ENCODE measurements around the gene CMTM4.
A peak's percentile ranks its signal among the peaks of the same experiment; 100 is the strongest.

Gene CMTM4

DNA sequence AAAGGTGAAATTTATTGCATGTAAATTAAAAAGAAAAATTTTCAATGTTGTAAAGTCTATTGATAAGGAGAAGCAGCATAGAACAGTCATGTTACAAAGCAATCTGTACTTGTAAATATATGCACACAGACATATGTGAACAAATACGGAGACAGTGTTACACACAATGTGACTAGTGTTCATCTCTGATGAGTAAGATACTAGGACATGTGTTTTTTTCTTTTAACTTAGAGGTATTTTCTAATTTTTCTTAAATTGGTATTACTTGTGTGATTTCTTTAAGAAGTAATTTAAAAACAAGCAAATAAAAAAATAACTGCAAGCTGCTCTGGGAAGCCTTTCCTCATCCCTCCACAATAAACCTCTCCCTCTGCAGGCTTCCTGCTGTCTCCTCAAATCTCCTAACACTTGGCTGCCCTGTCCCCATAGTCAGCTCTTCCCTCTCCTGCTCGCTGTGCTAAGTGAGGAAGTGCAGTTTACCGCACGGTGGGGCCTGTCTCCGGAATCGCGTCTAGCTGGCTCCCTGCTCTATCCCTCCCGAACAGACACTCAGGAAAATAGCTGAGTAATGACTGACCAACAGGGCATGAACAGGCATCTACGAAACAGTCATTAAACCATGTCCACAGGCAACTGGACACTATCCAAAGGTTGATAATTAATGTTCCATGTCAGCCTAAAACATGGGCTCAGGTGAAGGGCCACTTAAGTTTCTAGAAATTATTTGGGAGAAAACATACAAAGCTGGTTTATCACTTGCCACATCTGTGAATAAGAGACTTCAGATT is 35.9 kb downstream of the CMTM4 start:
- Histone ChIP-seq H3K27ac (ENCODE audit: low read depth in 2 of 2, low read length in 2 of 2) (peak overlapping the region in 1 of 2 donors; percentile 25), H3K4me3 (ENCODE audit: low read length in 2 of 2) (no peak overlapping the region), H3K9ac (ENCODE audit: low read depth in 1 of 2, low read length in 2 of 2) (no peak overlapping the region), H3K9me3 (ENCODE audit: control insufficient read depth in 2 of 2, low read length in 2 of 2) (no peaks in the 10 kb centered on the region), H3K4me1 (ENCODE audit: control insufficient read depth in 2 of 2, insufficient read depth in 2 of 2, low read length in 2 of 2) (peaks cover 0 to 9% of the 10 kb centered on the region in 2 donors), H3K36me3 (ENCODE audit: control insufficient read depth in 2 of 2, insufficient read depth in 2 of 2, low read length in 2 of 2) (no peaks in the 10 kb centered on the region), H3K27me3 (ENCODE audit: control insufficient read depth in 2 of 2, insufficient read depth in 2 of 2, low read length in 2 of 2) (no peaks in the 10 kb centered on the region)

- no peak overlapping the region for H3K27ac ChIP-seq (ENCODE audit: low read depth in 2 of 2, low read length in 2 of 2)
- H3K4me3 ChIP-seq (ENCODE audit: low read length in 2 of 2), result no peak overlapping the region
- H3K27me3 ChIP-seq (ENCODE audit: control insufficient read depth in 2 of 2, insufficient read depth in 2 of 2, low read length in 2 of 2), result no peaks in the 10 kb centered on the region
- H3K9ac ChIP-seq (ENCODE audit: low read depth in 1 of 2, low read length in 2 of 2), result no peak overlapping the region
- no peaks in the 10 kb centered on the region for H3K9me3 ChIP-seq (ENCODE audit: control insufficient read depth in 2 of 2, low read length in 2 of 2)
- H3K36me3 ChIP-seq (ENCODE audit: control insufficient read depth in 2 of 2, insufficient read depth in 2 of 2, low read length in 2 of 2), result no peaks in the 10 kb centered on the region
- H3K4me1 ChIP-seq (ENCODE audit: control insufficient read depth in 2 of 2, insufficient read depth in 2 of 2, low read length in 2 of 2), result peaks cover 0 to 9% of the 10 kb centered on the region in 2 donors
These were observed 37.7 kb downstream of the CMTM4 start for GRCh38 chr16:66658860-66659190.

DNA sequence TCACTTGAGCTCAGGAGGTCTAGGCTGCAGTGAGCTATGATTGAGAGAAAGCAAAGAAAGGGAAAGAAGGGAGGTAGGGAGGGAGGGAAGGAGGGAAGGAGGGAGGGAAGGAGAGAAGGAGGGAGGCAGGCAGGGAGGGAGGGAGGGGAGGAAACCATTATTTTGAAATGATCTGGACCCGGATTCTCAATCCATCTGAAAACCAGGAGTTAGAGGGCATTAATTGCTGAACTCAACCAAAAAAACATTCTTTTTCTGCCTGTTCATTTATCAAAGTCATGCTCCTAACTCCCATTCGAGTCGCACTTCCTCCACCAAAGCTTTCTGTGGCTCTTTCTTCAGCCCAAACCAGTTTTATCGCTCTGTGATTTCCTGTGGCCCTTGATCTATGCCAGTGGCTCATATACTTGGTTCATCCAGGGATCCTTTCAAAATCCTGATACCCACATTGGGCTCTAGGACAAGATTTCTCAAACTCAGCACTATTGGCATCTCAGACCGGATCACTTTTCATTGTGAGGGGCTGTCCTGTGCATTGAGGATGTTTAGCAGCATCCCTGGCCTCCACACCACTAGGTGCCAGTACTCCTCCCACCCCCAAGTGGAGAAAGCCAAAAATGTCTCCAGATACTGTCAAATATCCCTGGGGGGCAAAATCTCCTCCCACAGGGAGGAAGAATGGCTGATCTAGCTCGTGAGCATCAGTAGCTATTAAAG is 38.2 kb downstream of the CMTM4 start:
- H3K9me3 ChIP-seq (ENCODE audit: control insufficient read depth in 2 of 2, low read length in 2 of 2), result no peaks in the 10 kb centered on the region
- no peaks in the 10 kb centered on the region for H3K27me3 ChIP-seq (ENCODE audit: control insufficient read depth in 2 of 2, insufficient read depth in 2 of 2, low read length in 2 of 2)
- H3K4me1 ChIP-seq (ENCODE audit: control insufficient read depth in 2 of 2, insufficient read depth in 2 of 2, low read length in 2 of 2), result peaks cover 0 to 9% of the 10 kb centered on the region in 2 donors

GRCh38 chr16:66656547-66656946 is 40.0 kb downstream of the CMTM4 start:
- Histone ChIP-seq H3K4me1 (ENCODE audit: control insufficient read depth in 2 of 2, insufficient read depth in 2 of 2, low read length in 2 of 2) (peaks cover 0 to 7% of the 10 kb centered on the region in 2 donors), H3K9ac (ENCODE audit: low read depth in 1 of 2, low read length in 2 of 2) (no peak overlapping the region), H3K27me3 (ENCODE audit: control insufficient read depth in 2 of 2, insufficient read depth in 2 of 2, low read length in 2 of 2) (no peaks in the 10 kb centered on the region), H3K9me3 (ENCODE audit: control insufficient read depth in 2 of 2, low read length in 2 of 2) (no peaks in the 10 kb centered on the region), H3K27ac (ENCODE audit: low read depth in 2 of 2, low read length in 2 of 2) (no peak overlapping the region), H3K36me3 (ENCODE audit: control insufficient read depth in 2 of 2, insufficient read depth in 2 of 2, low read length in 2 of 2) (no peaks in the 10 kb centered on the region), H3K4me3 (ENCODE audit: low read length in 2 of 2) (no peak overlapping the region)

More for the DNA sequence above, 38.2 kb downstream of the CMTM4 start:
- Histone ChIP-seq H3K27ac (ENCODE audit: low read depth in 2 of 2, low read length in 2 of 2) (no peak overlapping the region), H3K4me3 (ENCODE audit: low read length in 2 of 2) (no peak overlapping the region), H3K36me3 (ENCODE audit: control insufficient read depth in 2 of 2, insufficient read depth in 2 of 2, low read length in 2 of 2) (no peaks in the 10 kb centered on the region), H3K9ac (ENCODE audit: low read depth in 1 of 2, low read length in 2 of 2) (no peak overlapping the region)

DNA sequence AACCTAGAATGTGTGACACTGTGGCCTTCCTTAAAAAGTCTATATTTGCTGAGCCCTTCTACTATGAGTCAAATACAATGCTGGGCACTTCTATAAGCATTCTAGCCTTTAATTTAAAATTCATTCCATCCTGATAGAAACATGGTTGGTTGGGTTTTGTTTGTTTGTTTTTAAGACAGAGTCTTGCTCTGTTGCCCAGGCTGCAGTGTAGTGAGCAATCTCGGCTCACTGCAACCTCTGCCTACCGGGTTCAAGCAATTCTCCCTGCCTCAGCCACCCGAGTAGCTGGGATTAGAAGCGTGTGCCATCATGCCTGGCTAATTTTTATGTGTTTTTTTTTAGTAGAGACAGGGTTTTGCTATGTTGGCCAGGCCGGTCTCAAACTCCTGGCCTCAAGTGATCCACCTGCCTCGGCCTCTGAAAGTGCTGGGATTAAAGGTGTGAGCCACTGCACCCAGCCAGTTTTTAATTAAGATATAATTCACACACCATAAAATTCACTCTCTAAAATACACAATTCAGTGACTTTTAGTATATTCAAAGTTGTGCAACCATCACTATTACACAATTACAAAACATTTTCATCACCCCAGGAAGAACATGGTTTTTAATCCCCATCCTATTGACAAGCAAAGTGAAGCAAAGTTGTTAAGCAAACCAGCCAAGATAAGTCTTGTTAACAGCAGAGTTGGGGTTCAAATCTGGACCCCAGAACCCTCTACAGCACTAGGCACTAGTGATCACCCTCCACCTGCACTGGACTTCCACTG is 42.8 kb downstream of the CMTM4 start:
- peaks cover 13 to 18% of the 10 kb centered on the region in 2 donors for H3K4me1 ChIP-seq (ENCODE audit: control insufficient read depth in 2 of 2, insufficient read depth in 2 of 2, low read length in 2 of 2)
- no peaks in the 10 kb centered on the region for H3K9me3 ChIP-seq (ENCODE audit: control insufficient read depth in 2 of 2, low read length in 2 of 2)
- H3K27ac ChIP-seq (ENCODE audit: low read depth in 2 of 2, low read length in 2 of 2), result no peak overlapping the region
- no peaks in the 10 kb centered on the region for H3K27me3 ChIP-seq (ENCODE audit: control insufficient read depth in 2 of 2, insufficient read depth in 2 of 2, low read length in 2 of 2)
- H3K4me3 ChIP-seq (ENCODE audit: low read length in 2 of 2), result no peak overlapping the region
- H3K9ac ChIP-seq (ENCODE audit: low read depth in 1 of 2, low read length in 2 of 2), result no peak overlapping the region
- no peaks in the 10 kb centered on the region for H3K36me3 ChIP-seq (ENCODE audit: control insufficient read depth in 2 of 2, insufficient read depth in 2 of 2, low read length in 2 of 2)

DNA sequence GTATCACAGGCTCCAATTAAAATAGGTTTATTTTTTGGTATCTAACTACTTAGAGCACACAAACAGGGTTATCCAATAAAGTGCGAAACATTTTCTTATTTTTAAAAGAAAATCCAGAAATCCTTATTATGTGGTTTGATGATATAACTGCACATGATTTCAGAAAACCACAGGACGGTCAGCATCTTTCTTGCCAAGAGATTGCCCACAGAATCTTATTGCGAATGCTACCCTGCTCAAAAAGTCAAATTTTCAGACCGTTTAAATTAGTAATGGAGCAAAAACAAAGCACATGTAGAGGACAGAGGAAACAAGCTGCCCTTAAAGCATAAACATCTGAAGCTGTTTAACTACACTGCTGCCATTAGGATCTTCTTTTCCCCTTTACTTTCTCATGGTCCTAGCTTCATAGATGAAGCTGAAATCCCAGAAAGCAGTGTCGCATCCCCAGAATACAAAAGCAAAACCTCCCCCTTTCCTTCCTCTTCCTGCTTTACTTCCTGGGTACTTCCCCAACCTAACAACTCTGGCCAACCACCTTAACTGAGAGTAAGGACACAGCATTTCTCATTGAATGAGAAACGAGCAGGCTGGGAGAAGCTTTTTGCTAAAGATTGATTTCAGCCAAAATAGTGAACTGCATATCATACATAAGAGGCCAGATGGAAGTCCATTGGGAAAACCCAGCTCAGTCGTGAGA is 43.7 kb downstream of the CMTM4 start:
- Histone ChIP-seq H3K27me3 (ENCODE audit: control insufficient read depth in 2 of 2, insufficient read depth in 2 of 2, low read length in 2 of 2) (no peaks in the 10 kb centered on the region), H3K36me3 (ENCODE audit: control insufficient read depth in 2 of 2, insufficient read depth in 2 of 2, low read length in 2 of 2) (no peaks in the 10 kb centered on the region), H3K4me1 (ENCODE audit: control insufficient read depth in 2 of 2, insufficient read depth in 2 of 2, low read length in 2 of 2) (peaks cover 13 to 18% of the 10 kb centered on the region in 2 donors), H3K9ac (ENCODE audit: low read depth in 1 of 2, low read length in 2 of 2) (no peak overlapping the region), H3K27ac (ENCODE audit: low read depth in 2 of 2, low read length in 2 of 2) (no peak overlapping the region), H3K9me3 (ENCODE audit: control insufficient read depth in 2 of 2, low read length in 2 of 2) (no peaks in the 10 kb centered on the region), H3K4me3 (ENCODE audit: low read length in 2 of 2) (no peak overlapping the region)

DNA sequence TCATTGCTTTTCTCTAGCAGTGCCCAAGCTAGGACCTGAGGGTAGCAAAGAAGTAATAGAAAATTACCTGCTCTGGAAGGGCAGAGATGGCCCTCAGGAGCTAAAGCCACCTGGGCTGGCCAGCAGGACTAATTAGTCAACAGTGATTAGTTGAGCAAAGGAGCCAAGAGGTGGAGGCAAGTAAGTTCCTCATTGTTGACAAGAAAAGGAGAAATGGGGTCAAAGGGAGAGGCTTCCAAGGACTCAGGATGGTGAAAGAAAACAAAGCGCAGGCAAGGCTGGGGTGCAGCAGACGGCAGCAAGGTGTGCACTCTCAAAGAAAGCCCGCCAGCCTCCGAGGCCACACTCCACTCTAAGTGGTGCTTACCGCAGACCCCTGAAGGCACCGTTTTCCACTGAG is 44.6 kb downstream of the CMTM4 start:
- Histone ChIP-seq H3K27ac (ENCODE audit: low read depth in 2 of 2, low read length in 2 of 2) (no peak overlapping the region), H3K4me1 (ENCODE audit: control insufficient read depth in 2 of 2, insufficient read depth in 2 of 2, low read length in 2 of 2) (peaks cover 13 to 18% of the 10 kb centered on the region in 2 donors), H3K4me3 (ENCODE audit: low read length in 2 of 2) (no peak overlapping the region), H3K36me3 (ENCODE audit: control insufficient read depth in 2 of 2, insufficient read depth in 2 of 2, low read length in 2 of 2) (no peaks in the 10 kb centered on the region), H3K9ac (ENCODE audit: low read depth in 1 of 2, low read length in 2 of 2) (no peak overlapping the region), H3K27me3 (ENCODE audit: control insufficient read depth in 2 of 2, insufficient read depth in 2 of 2, low read length in 2 of 2) (no peaks in the 10 kb centered on the region), H3K9me3 (ENCODE audit: control insufficient read depth in 2 of 2, low read length in 2 of 2) (no peaks in the 10 kb centered on the region)

GRCh38 chr16:66651474-66651765 is 45.1 kb downstream of the CMTM4 start:
- Histone ChIP-seq H3K9me3 (ENCODE audit: control insufficient read depth in 2 of 2, low read length in 2 of 2) (no peaks in the 10 kb centered on the region), H3K27me3 (ENCODE audit: control insufficient read depth in 2 of 2, insufficient read depth in 2 of 2, low read length in 2 of 2) (no peaks in the 10 kb centered on the region), H3K36me3 (ENCODE audit: control insufficient read depth in 2 of 2, insufficient read depth in 2 of 2, low read length in 2 of 2) (no peaks in the 10 kb centered on the region), H3K9ac (ENCODE audit: low read depth in 1 of 2, low read length in 2 of 2) (no peak overlapping the region), H3K4me3 (ENCODE audit: low read length in 2 of 2) (peak overlapping the region in 1 of 2 donors; percentile 49), H3K4me1 (ENCODE audit: control insufficient read depth in 2 of 2, insufficient read depth in 2 of 2, low read length in 2 of 2) (peaks cover 13 to 18% of the 10 kb centered on the region in 2 donors), H3K27ac (ENCODE audit: low read depth in 2 of 2, low read length in 2 of 2) (no peak overlapping the region)

DNA sequence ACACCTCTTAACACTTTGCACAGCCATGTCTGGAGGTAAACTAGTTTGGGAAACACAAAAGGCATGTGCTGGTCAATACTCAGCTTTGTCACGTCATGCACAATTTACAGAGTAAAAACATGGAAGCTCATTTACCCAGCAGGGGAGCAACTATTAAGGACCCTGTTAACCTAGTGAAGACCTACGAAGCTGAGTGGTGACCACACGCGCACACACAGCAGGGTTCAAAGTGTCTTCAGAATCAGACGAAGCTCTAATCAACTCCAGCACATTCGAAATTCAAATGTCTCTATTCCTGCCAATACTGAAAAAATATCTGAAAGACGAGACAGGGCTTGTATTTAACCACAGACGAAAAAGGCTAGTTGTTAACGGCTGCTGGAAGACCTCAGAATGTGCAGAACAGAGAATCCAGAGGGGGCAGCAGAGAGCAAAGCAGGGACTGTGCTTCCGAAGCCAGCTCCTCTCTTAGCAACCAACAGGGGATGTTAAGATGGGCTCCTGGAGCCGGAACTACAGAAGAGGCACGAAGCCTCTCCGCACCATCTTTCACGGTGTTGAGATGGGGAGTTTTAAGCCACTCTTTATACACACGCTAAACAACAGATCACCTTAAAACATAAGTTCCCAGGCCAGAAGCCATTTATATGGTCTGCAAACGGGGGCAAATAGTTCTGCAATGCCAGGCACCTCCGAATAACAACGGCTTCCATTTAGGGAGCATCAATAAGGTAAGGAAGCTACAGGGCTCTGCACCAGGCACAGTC is 45.7 kb downstream of the CMTM4 start:
- H3K9me3 ChIP-seq (ENCODE audit: control insufficient read depth in 2 of 2, low read length in 2 of 2), result no peaks in the 10 kb centered on the region
- H3K27ac ChIP-seq (ENCODE audit: low read depth in 2 of 2, low read length in 2 of 2), result no peak overlapping the region
- H3K4me3 ChIP-seq (ENCODE audit: low read length in 2 of 2), result peak overlapping the region in 1 of 2 donors; percentile 49
- peaks cover 13 to 18% of the 10 kb centered on the region in 2 donors for H3K4me1 ChIP-seq (ENCODE audit: control insufficient read depth in 2 of 2, insufficient read depth in 2 of 2, low read length in 2 of 2)
- H3K9ac ChIP-seq (ENCODE audit: low read depth in 1 of 2, low read length in 2 of 2), result no peak overlapping the region
- H3K36me3 ChIP-seq (ENCODE audit: control insufficient read depth in 2 of 2, insufficient read depth in 2 of 2, low read length in 2 of 2), result no peaks in the 10 kb centered on the region
- no peaks in the 10 kb centered on the region for H3K27me3 ChIP-seq (ENCODE audit: control insufficient read depth in 2 of 2, insufficient read depth in 2 of 2, low read length in 2 of 2)

Data from mucosa of rectum (tissue), 2 donors.